HG02973 (cell line): ENCODE results near the gene SPZ1.
"Not testable (repeated sequence)": the region's sequence is repeated elsewhere in the genome, so short reads cannot be mapped to it uniquely, and the experiment has no call there.

Source experiments
- ATAC-seq: cut with Tn5 transposase; IDR thresholded peaks from one replicate; pipeline ENCODE4 v1.9.1; 2021; ENCODE audit warnings: moderate library complexity; ENCODE audit not compliant: unreplicated experiment

The SPZ1 gene

DNA sequence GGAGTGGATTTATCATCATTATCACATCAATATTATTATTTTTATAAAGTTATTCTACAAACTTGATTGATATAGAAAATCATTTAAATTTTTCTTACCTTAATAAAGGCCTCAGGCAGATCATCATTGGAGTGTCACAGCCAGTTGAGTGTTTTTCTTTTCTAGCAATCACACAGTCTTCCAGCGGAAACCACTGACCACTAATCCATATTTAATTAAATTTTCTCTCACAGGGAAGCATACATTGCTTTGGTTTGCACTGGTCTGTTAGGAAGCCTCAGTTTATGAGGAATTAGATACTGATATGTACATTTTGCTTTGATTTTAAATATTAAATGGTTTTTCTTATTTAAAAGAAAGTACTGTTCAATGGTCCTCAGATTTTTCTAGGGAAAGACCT lies 6.7 kb downstream of the SPZ1 start:
- ATAC-seq = no peak

DNA sequence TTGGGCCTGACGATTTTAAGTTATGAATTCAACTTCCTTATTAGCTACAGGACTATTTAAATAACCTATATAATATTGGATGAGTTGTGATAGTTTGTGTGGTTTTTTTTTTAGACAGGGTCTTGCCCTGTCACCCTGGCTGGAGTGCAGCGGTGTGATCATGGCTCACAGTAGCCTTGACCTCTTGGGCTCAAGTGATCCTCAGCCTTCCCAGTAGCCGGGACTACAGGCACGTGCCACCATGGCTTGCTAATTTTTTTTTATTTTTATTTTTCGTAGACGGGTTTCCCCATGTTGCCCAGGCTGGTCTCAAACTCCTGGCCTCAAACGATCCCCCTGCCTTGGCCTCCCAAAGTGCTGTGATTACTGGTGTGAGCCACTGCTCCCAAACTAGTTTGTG lies 17.6 kb downstream of the SPZ1 start:
- no peak for ATAC-seq

DNA sequence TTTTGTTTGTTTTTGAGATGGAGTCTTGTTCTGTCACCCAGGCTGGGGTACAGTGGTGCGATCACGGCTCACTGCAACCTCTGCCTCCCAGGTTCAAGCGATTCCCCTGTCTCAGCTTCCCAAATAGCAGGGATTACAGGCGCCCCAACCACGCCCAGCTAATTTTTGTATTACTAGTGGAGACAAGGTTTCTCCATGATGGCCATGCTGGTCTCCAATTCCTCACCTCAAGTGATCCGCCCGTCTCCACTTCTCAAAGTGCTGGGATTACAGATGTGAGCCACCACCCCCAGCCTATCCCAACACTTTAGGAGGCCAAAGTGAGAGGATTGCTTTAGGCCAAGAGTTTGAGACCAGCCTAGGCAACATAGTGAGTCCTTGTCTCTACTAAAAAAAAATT lies 19.3 kb downstream of the SPZ1 start:
- ATAC-seq = no peak

DNA sequence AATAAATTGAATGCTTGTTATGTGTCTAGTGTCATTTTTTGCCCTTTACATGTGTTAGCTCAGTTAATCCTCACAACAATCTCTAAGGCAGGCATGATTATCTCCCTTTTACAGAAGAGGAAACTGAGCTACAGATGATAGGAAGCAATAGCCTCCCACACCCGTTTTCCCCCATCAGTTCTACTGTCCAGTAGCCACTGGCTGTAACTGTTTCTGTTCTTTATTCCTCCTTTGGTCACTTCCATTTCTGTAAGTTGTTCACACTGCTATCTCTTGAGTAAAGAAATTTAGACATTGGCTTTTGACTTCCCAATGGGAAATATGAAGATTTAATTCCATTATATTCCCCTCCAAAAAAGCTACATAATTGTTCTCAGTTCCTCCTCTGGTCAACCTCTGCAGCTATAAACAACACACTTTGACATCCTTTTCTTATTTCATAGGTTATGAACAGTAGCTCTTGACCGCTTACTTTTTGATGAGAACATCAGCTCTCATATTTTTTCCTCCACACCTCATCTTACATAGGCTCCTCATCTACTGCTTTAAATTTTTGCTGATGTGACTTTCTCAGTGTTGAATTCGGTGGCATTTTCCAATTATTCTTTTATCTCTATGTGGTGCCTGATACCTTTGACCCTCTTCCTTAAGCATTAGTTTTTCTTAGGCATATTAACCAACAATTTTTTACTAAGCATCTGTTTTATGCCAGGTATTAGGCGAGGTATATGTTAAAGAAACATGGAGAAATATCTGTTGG lies 21.4 kb downstream of the SPZ1 start:
- no peak for ATAC-seq

DNA sequence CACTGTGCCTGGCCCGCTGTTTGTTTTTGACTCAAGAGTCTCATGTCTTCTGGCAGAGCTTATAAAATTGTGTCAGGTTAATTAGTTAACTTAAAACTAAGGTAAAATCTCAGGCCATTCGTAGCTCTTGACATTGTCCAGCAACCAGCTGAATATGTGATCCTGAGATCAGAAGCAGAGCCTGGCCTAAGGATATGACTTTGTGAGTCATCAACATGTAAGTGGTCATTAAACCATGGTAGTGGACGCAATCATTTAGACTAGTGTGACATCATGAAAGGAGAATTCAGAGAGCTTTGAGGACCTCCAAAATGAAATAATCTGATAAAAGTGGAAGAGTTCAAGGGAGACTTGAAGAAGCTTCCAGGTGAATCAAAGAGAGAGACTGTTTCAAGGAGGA lies 23.3 kb downstream of the SPZ1 start:
- ATAC-seq = no peak

DNA sequence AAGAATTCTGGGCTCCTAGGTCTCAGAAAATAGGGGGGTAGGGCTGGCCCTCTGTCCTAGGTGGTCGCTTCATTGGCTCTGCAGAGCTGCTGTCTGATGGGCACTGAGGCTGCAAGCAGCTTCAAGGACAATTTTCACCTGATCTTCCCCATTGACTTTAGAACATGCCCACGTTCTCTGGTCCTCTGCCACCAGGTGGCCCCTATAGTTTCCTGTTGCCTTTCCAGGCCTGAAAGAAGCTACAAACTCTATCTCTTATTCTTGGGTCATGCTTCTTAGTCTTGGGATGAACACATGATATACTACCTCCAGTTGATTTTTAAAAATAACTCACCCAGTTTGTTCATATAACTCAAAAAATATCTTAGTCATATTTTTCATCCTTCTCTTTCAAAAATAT lies 26.3 kb downstream of the SPZ1 start:
- ATAC-seq = no peak

DNA sequence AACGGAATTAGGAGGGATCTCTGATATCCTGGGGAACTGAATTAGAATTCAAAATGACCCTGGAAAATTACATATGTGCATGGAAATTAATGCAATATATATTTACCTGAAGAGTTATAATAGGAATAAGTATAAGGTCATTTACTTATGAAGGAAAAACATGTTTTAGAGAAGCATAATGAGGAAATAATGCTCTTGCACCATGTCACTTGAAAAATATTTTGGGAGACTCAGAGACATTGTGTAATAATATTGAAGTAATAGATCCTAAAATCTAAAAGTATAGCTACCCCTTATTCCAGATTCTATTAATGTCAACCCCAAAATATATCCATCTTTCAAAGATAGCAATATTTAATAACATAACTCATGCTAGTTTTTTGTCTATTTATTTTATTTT lies 28.4 kb downstream of the SPZ1 start:
- ATAC-seq = no peak

DNA sequence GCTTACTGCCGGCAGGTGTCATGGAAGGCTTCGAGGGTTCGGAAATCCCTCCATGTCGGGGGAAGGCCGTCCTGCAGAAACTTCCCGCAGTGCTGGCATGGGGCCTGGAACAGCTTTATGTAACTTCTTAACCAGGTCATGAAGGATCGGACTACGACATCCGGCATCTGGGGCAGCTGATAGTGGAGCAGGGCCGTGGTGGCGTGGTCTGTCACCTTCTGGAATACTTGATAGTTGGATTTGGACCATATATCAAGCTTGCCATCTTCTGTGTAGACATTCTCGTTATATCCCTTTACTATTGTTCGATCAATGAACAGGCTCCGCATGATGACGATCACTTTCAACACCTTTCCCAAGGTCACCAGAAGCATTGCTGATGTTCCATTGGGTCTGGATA lies 31.2 kb downstream of the SPZ1 start:
- ATAC-seq = not testable (repeated sequence)

DNA sequence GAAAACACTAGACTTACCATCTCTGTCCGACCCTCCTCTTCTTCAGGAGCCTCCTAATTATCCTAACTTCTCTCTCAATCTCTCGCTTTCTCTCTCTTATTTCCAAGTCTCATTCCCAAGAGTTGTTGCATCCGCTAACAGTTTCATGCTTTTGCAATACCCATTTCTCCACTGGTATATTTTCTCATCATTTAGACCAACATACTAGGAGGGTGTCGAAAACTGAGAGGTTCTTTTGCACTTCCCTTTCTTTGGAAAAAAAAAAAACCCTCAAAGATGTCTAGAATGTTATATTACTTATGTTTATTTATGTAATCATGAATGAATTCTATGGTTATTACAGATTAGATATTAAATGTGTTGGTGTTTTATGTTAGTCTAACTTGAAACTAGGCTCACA lies 35.9 kb downstream of the SPZ1 start:
- ATAC-seq = no peak

DNA sequence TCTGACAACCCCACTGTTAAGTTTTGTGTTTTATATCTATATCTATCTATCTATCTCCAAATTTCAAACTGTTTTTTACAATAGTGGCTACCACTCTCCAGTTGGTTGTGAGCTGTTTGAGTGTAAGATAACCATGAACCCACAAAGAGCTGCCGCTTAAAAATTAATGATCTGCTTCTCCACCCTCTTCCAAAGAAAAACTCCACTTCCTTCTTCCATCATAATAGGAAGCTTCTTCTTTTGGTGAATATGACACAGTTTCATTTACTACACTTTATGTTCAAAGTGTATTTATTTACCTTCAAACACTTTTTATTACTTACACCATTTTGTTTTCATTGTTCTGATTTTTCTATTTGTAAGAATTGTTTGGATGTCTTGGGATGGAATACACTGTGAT lies 37.9 kb downstream of the SPZ1 start:
- ATAC-seq = no peak

DNA sequence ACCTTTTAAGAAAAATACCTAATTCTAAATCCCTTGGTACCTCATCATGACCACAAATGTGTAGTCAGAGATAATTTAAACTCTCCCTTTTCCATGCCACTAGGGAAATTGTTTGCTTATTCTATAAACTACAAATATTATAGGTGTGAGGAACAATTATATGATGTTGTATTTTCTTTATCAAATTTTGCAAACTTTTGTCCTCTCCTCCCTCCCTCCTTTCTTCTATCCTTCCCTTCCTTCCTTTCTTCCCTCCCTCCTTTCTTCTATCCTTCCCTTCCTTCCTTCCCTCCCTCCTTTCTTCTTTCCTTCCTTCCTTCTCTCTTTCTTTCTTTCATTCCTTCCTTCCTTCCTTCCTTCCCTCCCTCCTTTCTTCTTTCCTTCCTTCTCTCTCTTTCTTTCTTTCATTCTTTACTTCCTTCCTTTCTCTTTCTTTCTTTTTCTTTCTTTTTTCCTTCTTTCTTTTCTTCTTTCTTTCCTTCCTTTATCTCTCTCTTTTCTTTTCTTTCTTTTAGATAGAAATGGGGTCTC lies 41.2 kb downstream of the SPZ1 start:
- no peak for ATAC-seq

DNA sequence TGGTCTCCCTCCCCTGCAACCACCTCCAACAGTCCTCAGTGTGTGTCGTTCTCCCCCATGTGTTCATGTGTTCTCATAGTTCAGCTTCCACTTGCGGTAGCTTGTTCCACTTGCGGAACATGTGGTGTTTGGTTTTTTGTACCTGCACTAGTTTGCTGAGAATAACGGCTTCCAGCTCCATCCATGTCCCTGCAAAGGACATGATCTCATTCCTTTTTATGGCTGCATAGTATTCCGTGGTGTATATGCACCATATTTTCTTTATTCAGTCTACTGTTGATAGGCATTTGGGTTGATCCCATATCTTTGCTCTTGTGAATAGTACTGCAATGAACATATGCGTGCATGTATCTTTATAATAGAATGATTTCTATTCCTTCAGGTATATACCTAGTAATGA lies 45.1 kb downstream of the SPZ1 start:
- ATAC-seq = no peak

DNA sequence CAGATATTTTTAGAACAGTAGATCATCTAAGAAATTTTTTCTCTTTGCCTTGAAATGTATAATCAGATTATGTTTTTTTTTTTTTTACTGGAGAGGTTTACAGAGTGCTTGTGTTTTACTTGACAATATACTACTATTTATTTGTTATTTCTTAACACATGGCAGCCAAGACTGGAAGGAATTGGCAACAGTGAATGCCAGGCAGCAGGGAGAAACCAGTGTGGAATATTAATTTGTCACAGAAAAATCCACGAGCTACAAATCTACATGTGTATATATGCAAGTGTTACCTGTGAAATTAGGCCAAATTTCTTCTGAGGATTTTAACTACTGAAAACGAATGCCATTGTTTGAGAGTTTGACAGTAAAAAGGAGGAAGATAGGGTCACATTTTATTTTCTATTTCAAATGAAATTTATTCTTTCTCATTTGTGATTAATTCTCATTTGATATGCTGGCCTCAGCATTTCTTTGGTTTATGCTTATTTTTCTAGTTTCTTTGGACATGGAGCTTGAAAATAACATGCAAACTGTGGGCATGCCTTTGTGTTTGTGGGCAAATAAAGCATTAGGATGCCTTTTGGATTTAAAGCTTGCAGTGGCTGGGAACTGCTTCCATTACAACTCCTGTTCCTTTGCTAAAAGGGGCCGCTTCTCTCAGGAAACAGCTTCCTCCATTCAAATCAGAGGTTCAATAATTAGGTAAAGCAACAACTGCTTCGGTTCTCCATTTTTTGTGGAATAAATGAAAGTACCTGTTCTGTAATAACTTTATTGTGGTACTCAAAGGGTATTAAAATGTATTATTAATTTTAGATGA lies 49.1 kb downstream of the SPZ1 start:
- no peak for ATAC-seq

DNA sequence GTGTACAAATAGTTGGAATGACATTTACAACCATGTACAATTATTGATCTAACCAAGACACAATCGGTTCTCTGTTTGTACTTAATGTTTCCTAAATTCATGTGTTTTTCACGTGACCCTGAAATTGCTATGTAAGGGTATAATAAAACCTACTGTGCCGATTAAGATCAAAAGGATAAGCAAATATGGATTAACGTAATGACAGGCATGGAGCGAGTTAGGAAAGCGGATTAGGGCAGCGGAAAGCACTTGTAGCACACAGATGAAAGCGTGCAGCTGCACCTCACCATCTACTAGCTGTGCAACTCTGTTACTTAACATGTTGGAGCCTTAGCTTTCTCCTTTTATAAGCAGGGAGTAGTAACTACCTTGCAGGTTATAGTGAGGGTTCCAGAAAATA lies 49.7 kb downstream of the SPZ1 start:
- ATAC-seq = no peak

DNA sequence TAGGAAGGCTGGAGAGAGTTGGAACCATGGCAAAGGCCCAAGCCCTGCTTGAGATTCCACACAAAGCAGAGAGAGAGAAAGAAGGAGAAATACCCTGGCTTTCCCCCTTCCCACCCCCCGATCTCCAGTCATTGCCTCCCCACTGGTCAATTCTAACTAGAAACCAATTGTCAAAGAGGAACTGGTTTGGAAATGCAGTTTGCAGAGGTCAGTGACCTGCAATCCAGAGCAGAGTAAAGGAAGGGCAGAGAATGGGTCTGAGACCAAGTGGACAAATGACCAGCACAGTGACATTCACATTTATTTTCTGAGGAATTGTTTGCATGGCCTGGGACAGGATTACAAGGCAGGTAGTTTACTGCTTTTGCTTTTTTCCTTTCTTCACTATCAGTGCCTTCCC lies 50.6 kb downstream of the SPZ1 start:
- ATAC-seq = no peak
